GM23338 (cell line): ENCODE measurements around the gene MAPT. TPM values are rescaled to one million over a fixed set of nuclear protein-coding genes. Genes with fewer than 3 reads are reported as not detected.

Experiments
- ATAC-seq: fragments of 200-7000 bp; cut with Tn5 transposase; 3 replicates; pipeline ENCODE4 v1.9.1; 2020
- DNase-seq: peaks from one replicate; pipeline ENCODE4 v3.0.0-alpha.2; 2015; ENCODE audit warnings: low spot score
- H2AFZ ChIP-seq: fragments of 200-600 bp; sonication (generic); 2 replicates; pipeline ENCODE4 v1.8.0; 2016; ENCODE audit warnings: antibody characterized with exemption, mild to moderate bottlenecking, moderate library complexity
- H3F3A ChIP-seq: fragments of 200-600 bp; sonication (generic); replicated peaks from 2 replicates; pipeline ENCODE4 v1.8.0; 2017; ENCODE audit warnings: antibody characterized with exemption, mixed run types, low read depth
- H3K27ac ChIP-seq: fragments of 200-600 bp; sonication (generic); 2 replicates; pipeline ENCODE4 v1.6.1; 2016; ENCODE audit warnings: low read depth
- H3K27me3 ChIP-seq: fragments of 200-600 bp; sonication (generic); 2 replicates; pipeline ENCODE4 v1.8.0; 2016; ENCODE audit warnings: mild to moderate bottlenecking, mixed run types, moderate library complexity; ENCODE audit not compliant: insufficient read depth
- H3K36me3 ChIP-seq: fragments of 200-600 bp; sonication (generic); 2 replicates; pipeline ENCODE4 v1.8.0; 2016; ENCODE audit warnings: mild to moderate bottlenecking; ENCODE audit not compliant: insufficient read depth
- H3K4me1 ChIP-seq: fragments of 200-600 bp; sonication (generic); 2 replicates; pipeline ENCODE4 v1.8.0; 2016; ENCODE audit warnings: mild to moderate bottlenecking, moderate library complexity; ENCODE audit not compliant: insufficient read depth
- H3K4me2 ChIP-seq: fragments of 200-600 bp; sonication (generic); 2 replicates; pipeline ENCODE4 v1.7.1; 2017; ENCODE audit warnings: mixed run types
- H3K4me3 ChIP-seq: fragments of 200-600 bp; sonication (generic); 2 replicates; pipeline ENCODE4 v1.6.1; 2016; ENCODE audit warnings: mixed run types
- H3K79me2 ChIP-seq: fragments of 200-600 bp; sonication (generic); replicated peaks from 2 replicates; pipeline ENCODE4 v1.8.0; 2017; ENCODE audit warnings: mild to moderate bottlenecking; ENCODE audit not compliant: insufficient read depth
- H3K9me2 ChIP-seq: fragments of 200-600 bp; sonication (generic); 2 replicates; pipeline ENCODE4 v1.8.0; 2017; ENCODE audit not compliant: insufficient read depth
- H4K20me1 ChIP-seq: fragments of 200-600 bp; sonication (generic); replicated peaks from 2 replicates; pipeline ENCODE4 v1.8.0; 2017; ENCODE audit warnings: mild to moderate bottlenecking; ENCODE audit not compliant: insufficient read depth
- H3K27ac Mint-ChIP-seq: 2 replicates; pipeline ENCODE4 v1.8.0; 2020; ENCODE audit warnings: inconsistent platforms, mild to moderate bottlenecking, moderate library complexity, mixed read lengths
- H3K27me3 Mint-ChIP-seq: 3 replicates; pipeline ENCODE4 v1.8.0; 2022; ENCODE audit warnings: low read depth, mild to moderate bottlenecking, moderate library complexity, mixed read lengths, inconsistent platforms; ENCODE audit not compliant: insufficient read depth, poor library complexity
- H3K36me3 Mint-ChIP-seq: 3 replicates; pipeline ENCODE4 v1.8.0; 2021; ENCODE audit warnings: low read depth, mild to moderate bottlenecking, inconsistent platforms, moderate library complexity, mixed read lengths
- H3K4me1 Mint-ChIP-seq: 3 replicates; pipeline ENCODE4 v1.8.0; 2020; ENCODE audit warnings: mild to moderate bottlenecking, inconsistent platforms, mixed read lengths
- H3K4me3 Mint-ChIP-seq: 3 replicates; pipeline ENCODE4 v1.8.0; 2021; ENCODE audit warnings: moderate library complexity, mild to moderate bottlenecking, inconsistent platforms, mixed read lengths
- H3K9me3 Mint-ChIP-seq: 3 replicates; pipeline ENCODE4 v1.8.0; 2020; ENCODE audit warnings: moderate library complexity, mild to moderate bottlenecking, inconsistent platforms, mixed read lengths
- EZH2 ChIP-seq: fragments of 200-600 bp; sonication (generic); IDR thresholded peaks from one replicate; pipeline ENCODE4 v1.8.0; 2017; ENCODE audit warnings: antibody characterized with exemption, mild to moderate bottlenecking, low read depth; ENCODE audit not compliant: unreplicated experiment
- EZH2phosphoT487 ChIP-seq: fragments of 200-600 bp; sonication (generic); IDR thresholded peaks from one replicate; pipeline ENCODE4 v1.8.1; 2018; ENCODE audit warnings: antibody characterized with exemption; ENCODE audit not compliant: unreplicated experiment
- JUNB ChIP-seq: IDR thresholded peaks from one replicate; pipeline ENCODE4 v1.6.1; 2016; ENCODE audit warnings: antibody characterized with exemption; ENCODE audit not compliant: unreplicated experiment
- NANOG ChIP-seq: IDR thresholded peaks from 2 replicates; pipeline ENCODE4 v1.6.1; 2016; ENCODE audit warnings: antibody characterized with exemption, borderline replicate concordance
- POLR2AphosphoS5 ChIP-seq: IDR thresholded peaks from 2 replicates; pipeline ENCODE4 v1.6.1; 2016; ENCODE audit warnings: antibody characterized with exemption, low read depth
- STAT1 ChIP-seq: IDR thresholded peaks from one replicate; pipeline ENCODE4 v1.6.1; 2016; ENCODE audit warnings: antibody characterized with exemption; ENCODE audit not compliant: unreplicated experiment
- ZNF114 ChIP-seq: fragments of 250-450 bp; sonication (Bioruptor Pico); IDR thresholded peaks from 2 replicates; pipeline ENCODE4 v1.5.0; 2020; ENCODE audit warnings: mild to moderate bottlenecking, moderate library complexity
- ZNF331 ChIP-seq: fragments of 250-450 bp; sonication (Bioruptor Pico); IDR thresholded peaks from 2 replicates; pipeline ENCODE4 v1.5.0; 2020; ENCODE audit warnings: low read depth, mild to moderate bottlenecking, moderate library complexity
- polyA plus RNA-seq: library from polyadenylated mRNA; unstranded; fragments of >200 nt; fragmentation: Nextera tagmentation; extraction: Ambion mirVana; gene quantifications from 2 replicates; pipeline ENCODE4 v1.2.1, GENCODE V29; 2016
- total RNA-seq: library from RNA; depleted of rRNA; stranded (reverse); fragments of >200 nt; shearing (Covaris generic); gene quantifications from 2 replicates; pipeline ENCODE4 v1.2.3, GENCODE V29; 2014
- TF ChIP-seq, protein P1 (sequence below): IDR thresholded peaks from 2 replicates; pipeline ENCODE4 v1.6.1; 2016; ENCODE audit warnings: antibody characterized with exemption
- TF ChIP-seq, protein P2 (sequence below): fragments of 250-450 bp; sonication (Bioruptor Pico); IDR thresholded peaks from 2 replicates; pipeline ENCODE4 v1.5.0; 2020; ENCODE audit warnings: mild to moderate bottlenecking, moderate library complexity
- TF ChIP-seq, protein P3 (sequence below): IDR thresholded peaks from one replicate; pipeline ENCODE4 v1.6.1; 2018; ENCODE audit warnings: antibody characterized with exemption; ENCODE audit not compliant: unreplicated experiment

Gene MAPT
- total and polyA plus RNA-seq, 2 experiments from 2014 or later: 1.1 to 2.1 TPM

DNA sequence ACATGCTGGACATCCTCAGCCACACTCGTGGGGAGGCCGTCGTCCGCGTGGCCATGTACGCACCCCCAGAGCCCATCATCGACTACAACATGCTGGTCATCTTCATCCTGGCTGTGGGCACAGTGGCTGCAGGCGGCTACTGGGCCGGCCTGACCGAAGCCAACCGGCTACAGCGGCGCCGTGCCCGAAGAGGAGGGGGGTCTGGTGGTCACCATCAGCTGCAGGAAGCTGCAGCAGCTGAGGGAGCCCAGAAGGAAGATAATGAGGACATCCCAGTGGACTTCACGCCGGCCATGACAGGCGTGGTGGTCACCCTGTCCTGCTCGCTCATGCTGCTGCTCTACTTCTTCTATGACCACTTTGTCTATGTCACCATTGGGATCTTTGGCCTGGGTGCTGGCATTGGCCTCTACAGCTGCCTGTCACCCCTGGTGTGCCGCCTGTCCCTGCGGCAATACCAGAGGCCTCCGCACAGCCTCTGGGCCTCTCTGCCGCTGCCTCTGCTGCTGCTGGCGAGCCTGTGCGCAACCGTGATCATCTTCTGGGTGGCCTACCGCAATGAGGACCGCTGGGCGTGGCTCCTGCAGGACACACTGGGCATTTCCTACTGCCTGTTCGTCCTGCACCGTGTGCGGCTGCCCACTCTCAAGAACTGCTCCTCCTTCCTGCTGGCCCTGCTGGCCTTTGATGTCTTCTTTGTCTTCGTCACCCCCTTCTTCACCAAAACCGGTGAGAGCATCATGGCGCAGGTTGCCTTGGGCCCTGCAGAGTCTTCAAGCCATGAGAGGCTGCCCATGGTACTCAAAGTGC, 48.8 kb upstream of the MAPT start:
- H3K36me3 ChIP-seq: no peaks in the 10 kb centered on the region

GRCh38 chr17:45846223-45846622, 48.1 kb upstream of the MAPT start:
- no peak overlapping the region for H3K27ac ChIP-seq
- H3K4me1 ChIP-seq: no peaks in the 10 kb centered on the region
- H3K27me3 ChIP-seq: no peaks in the 10 kb centered on the region
- no peaks in the 10 kb centered on the region for H3K79me2 ChIP-seq
- Mint-ChIP-seq H3K27ac (no peak overlapping the region), H3K36me3 (no peaks in the 10 kb centered on the region), H3K27me3 (peaks cover 13% of the 10 kb centered on the region), H3K4me3 (no peak overlapping the region; the same call in 2 of the 3 replicates), H3K9me3 (no peaks in the 10 kb centered on the region), H3K4me1 (no peaks in the 10 kb centered on the region)
- no peak overlapping the region for H3K4me2 ChIP-seq
- ATAC-seq: no peak
- no peak overlapping the region for H3K4me3 ChIP-seq
- no peak for DNase-seq
- no peaks in the 10 kb centered on the region for H3F3A ChIP-seq
- no peaks in the 10 kb centered on the region for H3K36me3 ChIP-seq
- no peaks in the 10 kb centered on the region for H3K9me2 ChIP-seq
- no peaks in the 10 kb centered on the region for H4K20me1 ChIP-seq
- no peak overlapping the region for H2AFZ ChIP-seq
- no peak for TF ChIP-seq NANOG
- TF ChIP-seq, protein P1, sequence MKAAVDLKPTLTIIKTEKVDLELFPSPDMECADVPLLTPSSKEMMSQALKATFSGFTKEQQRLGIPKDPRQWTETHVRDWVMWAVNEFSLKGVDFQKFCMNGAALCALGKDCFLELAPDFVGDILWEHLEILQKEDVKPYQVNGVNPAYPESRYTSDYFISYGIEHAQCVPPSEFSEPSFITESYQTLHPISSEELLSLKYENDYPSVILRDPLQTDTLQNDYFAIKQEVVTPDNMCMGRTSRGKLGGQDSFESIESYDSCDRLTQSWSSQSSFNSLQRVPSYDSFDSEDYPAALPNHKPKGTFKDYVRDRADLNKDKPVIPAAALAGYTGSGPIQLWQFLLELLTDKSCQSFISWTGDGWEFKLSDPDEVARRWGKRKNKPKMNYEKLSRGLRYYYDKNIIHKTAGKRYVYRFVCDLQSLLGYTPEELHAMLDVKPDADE: no peak
- TF ChIP-seq, protein P2, sequence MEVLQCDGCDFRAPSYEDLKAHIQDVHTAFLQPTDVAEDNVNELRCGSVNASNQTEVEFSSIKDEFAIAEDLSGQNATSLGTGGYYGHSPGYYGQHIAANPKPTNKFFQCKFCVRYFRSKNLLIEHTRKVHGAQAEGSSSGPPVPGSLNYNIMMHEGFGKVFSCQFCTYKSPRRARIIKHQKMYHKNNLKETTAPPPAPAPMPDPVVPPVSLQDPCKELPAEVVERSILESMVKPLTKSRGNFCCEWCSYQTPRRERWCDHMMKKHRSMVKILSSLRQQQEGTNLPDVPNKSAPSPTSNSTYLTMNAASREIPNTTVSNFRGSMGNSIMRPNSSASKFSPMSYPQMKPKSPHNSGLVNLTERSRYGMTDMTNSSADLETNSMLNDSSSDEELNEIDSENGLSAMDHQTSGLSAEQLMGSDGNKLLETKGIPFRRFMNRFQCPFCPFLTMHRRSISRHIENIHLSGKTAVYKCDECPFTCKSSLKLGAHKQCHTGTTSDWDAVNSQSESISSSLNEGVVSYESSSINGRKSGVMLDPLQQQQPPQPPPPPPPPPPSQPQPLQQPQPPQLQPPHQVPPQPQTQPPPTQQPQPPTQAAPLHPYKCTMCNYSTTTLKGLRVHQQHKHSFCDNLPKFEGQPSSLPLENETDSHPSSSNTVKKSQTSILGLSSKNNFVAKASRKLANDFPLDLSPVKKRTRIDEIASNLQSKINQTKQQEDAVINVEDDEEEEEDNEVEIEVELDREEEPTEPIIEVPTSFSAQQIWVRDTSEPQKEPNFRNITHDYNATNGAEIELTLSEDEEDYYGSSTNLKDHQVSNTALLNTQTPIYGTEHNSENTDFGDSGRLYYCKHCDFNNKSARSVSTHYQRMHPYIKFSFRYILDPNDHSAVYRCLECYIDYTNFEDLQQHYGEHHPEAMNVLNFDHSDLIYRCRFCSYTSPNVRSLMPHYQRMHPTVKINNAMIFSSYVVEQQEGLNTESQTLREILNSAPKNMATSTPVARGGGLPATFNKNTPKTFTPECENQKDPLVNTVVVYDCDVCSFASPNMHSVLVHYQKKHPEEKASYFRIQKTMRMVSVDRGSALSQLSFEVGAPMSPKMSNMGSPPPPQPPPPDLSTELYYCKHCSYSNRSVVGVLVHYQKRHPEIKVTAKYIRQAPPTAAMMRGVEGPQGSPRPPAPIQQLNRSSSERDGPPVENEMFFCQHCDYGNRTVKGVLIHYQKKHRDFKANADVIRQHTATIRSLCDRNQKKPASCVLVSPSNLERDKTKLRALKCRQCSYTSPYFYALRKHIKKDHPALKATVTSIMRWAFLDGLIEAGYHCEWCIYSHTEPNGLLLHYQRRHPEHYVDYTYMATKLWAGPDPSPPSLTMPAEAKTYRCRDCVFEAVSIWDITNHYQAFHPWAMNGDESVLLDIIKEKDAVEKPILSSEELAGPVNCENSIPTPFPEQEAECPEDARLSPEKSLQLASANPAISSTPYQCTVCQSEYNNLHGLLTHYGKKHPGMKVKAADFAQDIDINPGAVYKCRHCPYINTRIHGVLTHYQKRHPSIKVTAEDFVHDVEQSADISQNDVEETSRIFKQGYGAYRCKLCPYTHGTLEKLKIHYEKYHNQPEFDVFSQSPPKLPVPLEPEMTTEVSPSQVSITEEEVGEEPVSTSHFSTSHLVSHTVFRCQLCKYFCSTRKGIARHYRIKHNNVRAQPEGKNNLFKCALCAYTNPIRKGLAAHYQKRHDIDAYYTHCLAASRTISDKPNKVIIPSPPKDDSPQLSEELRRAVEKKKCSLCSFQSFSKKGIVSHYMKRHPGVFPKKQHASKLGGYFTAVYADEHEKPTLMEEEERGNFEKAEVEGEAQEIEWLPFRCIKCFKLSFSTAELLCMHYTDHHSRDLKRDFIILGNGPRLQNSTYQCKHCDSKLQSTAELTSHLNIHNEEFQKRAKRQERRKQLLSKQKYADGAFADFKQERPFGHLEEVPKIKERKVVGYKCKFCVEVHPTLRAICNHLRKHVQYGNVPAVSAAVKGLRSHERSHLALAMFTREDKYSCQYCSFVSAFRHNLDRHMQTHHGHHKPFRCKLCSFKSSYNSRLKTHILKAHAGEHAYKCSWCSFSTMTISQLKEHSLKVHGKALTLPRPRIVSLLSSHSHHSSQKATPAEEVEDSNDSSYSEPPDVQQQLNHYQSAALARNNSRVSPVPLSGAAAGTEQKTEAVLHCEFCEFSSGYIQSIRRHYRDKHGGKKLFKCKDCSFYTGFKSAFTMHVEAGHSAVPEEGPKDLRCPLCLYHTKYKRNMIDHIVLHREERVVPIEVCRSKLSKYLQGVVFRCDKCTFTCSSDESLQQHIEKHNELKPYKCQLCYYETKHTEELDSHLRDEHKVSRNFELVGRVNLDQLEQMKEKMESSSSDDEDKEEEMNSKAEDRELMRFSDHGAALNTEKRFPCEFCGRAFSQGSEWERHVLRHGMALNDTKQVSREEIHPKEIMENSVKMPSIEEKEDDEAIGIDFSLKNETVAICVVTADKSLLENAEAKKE (CRISPR knock-in tag): no peak
- no peak for TF ChIP-seq EZH2
- TF ChIP-seq STAT1: no peak
- TF ChIP-seq ZNF331 (CRISPR knock-in tag): no peak
- no peak for TF ChIP-seq POLR2AphosphoS5
- no peak for TF ChIP-seq EZH2phosphoT487
- no peak for TF ChIP-seq ZNF114 (CRISPR knock-in tag)
- TF ChIP-seq, protein P3, sequence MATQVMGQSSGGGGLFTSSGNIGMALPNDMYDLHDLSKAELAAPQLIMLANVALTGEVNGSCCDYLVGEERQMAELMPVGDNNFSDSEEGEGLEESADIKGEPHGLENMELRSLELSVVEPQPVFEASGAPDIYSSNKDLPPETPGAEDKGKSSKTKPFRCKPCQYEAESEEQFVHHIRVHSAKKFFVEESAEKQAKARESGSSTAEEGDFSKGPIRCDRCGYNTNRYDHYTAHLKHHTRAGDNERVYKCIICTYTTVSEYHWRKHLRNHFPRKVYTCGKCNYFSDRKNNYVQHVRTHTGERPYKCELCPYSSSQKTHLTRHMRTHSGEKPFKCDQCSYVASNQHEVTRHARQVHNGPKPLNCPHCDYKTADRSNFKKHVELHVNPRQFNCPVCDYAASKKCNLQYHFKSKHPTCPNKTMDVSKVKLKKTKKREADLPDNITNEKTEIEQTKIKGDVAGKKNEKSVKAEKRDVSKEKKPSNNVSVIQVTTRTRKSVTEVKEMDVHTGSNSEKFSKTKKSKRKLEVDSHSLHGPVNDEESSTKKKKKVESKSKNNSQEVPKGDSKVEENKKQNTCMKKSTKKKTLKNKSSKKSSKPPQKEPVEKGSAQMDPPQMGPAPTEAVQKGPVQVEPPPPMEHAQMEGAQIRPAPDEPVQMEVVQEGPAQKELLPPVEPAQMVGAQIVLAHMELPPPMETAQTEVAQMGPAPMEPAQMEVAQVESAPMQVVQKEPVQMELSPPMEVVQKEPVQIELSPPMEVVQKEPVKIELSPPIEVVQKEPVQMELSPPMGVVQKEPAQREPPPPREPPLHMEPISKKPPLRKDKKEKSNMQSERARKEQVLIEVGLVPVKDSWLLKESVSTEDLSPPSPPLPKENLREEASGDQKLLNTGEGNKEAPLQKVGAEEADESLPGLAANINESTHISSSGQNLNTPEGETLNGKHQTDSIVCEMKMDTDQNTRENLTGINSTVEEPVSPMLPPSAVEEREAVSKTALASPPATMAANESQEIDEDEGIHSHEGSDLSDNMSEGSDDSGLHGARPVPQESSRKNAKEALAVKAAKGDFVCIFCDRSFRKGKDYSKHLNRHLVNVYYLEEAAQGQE: no peak

More for the DNA sequence above, 48.8 kb upstream of the MAPT start:
- Mint-ChIP-seq H3K4me1 (no peaks in the 10 kb centered on the region), H3K27ac (no peak overlapping the region), H3K4me3 (no peak overlapping the region), H3K36me3 (no peaks in the 10 kb centered on the region), H3K27me3 (peaks cover 13% of the 10 kb centered on the region), H3K9me3 (no peaks in the 10 kb centered on the region)
- Histone ChIP-seq H3K4me1 (no peaks in the 10 kb centered on the region), H3K4me2 (no peak overlapping the region), H3K9me2 (no peaks in the 10 kb centered on the region), H3K27ac (no peak overlapping the region), H2AFZ (no peak overlapping the region), H4K20me1 (no peaks in the 10 kb centered on the region), H3K79me2 (no peaks in the 10 kb centered on the region), H3K4me3 (no peak overlapping the region), H3F3A (no peaks in the 10 kb centered on the region), H3K27me3 (no peaks in the 10 kb centered on the region)
- ATAC-seq (no peak), DNase-seq (no peak)
- TF ChIP-seq JUNB (no peak), ZNF114 (CRISPR knock-in tag) (no peak)
